H9 (cell line): Measurements from ENCODE around the gene CGA. TPM values are rescaled to one million over a fixed set of nuclear protein-coding genes. Genes with fewer than 3 reads are reported as not detected.

ENCODE experiments used
- DNase-seq: peaks from one replicate; pipeline ENCODE4 v3.0.0-alpha.2; 2017
- H2AFZ ChIP-seq: one replicate; pipeline ENCODE4 v1.6.1; 2013; ENCODE audit warnings: mild to moderate bottlenecking, low read length, control low read depth, moderate library complexity
- H2AK5ac ChIP-seq: 2 replicates; pipeline ENCODE4 v1.6.1; 2013; ENCODE audit warnings: low read length, control low read depth, mixed read lengths; ENCODE audit not compliant: insufficient read length
- H2BK120ac ChIP-seq: one replicate; pipeline ENCODE4 v1.6.1; 2013; ENCODE audit warnings: low read depth, mild to moderate bottlenecking, low read length, control low read depth, inconsistent platforms; ENCODE audit not compliant: poor library complexity, severe bottlenecking
- H2BK12ac ChIP-seq: 2 replicates; pipeline ENCODE4 v1.6.1; 2013; ENCODE audit warnings: low read length, control low read depth, mixed read lengths, low read depth; ENCODE audit not compliant: insufficient read length
- H2BK15ac ChIP-seq: 2 replicates; pipeline ENCODE4 v1.6.1; 2013; ENCODE audit warnings: low read depth, low read length, control low read depth
- H2BK20ac ChIP-seq: one replicate; pipeline ENCODE4 v1.6.1; 2013; ENCODE audit warnings: low read depth, mild to moderate bottlenecking, low read length, control low read depth, inconsistent platforms; ENCODE audit not compliant: poor library complexity, severe bottlenecking
- H2BK5ac ChIP-seq: 2 replicates; pipeline ENCODE4 v1.6.1; 2013; ENCODE audit warnings: low read length, control low read depth, mixed read lengths; ENCODE audit not compliant: insufficient read length
- H3K14ac ChIP-seq: 2 replicates; pipeline ENCODE4 v1.6.1; 2013; ENCODE audit warnings: low read length, control low read depth; ENCODE audit not compliant: insufficient read depth
- H3K18ac ChIP-seq: 2 replicates; pipeline ENCODE4 v1.6.1; 2013; ENCODE audit warnings: low read depth, mild to moderate bottlenecking, mixed read lengths, low read length, control low read depth; ENCODE audit not compliant: insufficient read length
- H3K23ac ChIP-seq: 2 replicates; pipeline ENCODE4 v1.6.1; 2013; ENCODE audit warnings: low read length, control low read depth, mixed read lengths, low read depth; ENCODE audit not compliant: insufficient read length
- H3K23me2 ChIP-seq: 2 replicates; pipeline ENCODE4 v1.6.1; 2013; ENCODE audit warnings: low read depth, mild to moderate bottlenecking, mixed read lengths, low read length, control low read depth; ENCODE audit not compliant: insufficient read length, poor library complexity, severe bottlenecking
- H3K27ac ChIP-seq: 2 replicates; pipeline ENCODE4 v1.5.1; 2013; ENCODE audit warnings: low read length, control low read depth, mixed read lengths, low read depth; ENCODE audit not compliant: insufficient read length
- H3K27me3 ChIP-seq: 2 replicates; pipeline ENCODE4 v1.6.1; 2013; ENCODE audit warnings: low read length, control low read depth, inconsistent platforms; ENCODE audit not compliant: insufficient read depth
- H3K4ac ChIP-seq: 2 replicates; pipeline ENCODE4 v1.6.1; 2013; ENCODE audit warnings: low read depth, mild to moderate bottlenecking, control low read depth, inconsistent platforms, low read length, moderate library complexity
- H3K4me1 ChIP-seq: 2 replicates; pipeline ENCODE4 v1.6.1; 2013; ENCODE audit warnings: low read length, control low read depth, inconsistent platforms; ENCODE audit not compliant: insufficient read depth
- H3K4me2 ChIP-seq: 2 replicates; pipeline ENCODE4 v1.6.1; 2013; ENCODE audit warnings: low read length, control low read depth, mixed read lengths; ENCODE audit not compliant: insufficient read length, insufficient read depth
- H3K56ac ChIP-seq: 2 replicates; pipeline ENCODE4 v1.6.1; 2013; ENCODE audit warnings: low read depth, mild to moderate bottlenecking, mixed read lengths, low read length, control low read depth; ENCODE audit not compliant: insufficient read length
- H3K79me1 ChIP-seq: 2 replicates; pipeline ENCODE4 v1.6.1; 2013; ENCODE audit warnings: low read depth, mild to moderate bottlenecking, moderate library complexity, low read length, control low read depth, inconsistent platforms; ENCODE audit not compliant: insufficient read depth, poor library complexity, severe bottlenecking
- H3K79me2 ChIP-seq: 2 replicates; pipeline ENCODE4 v1.6.1; 2013; ENCODE audit warnings: low read length, control low read depth, inconsistent platforms; ENCODE audit not compliant: insufficient read depth
- H3K9ac ChIP-seq: 2 replicates; pipeline ENCODE4 v1.6.1; 2013; ENCODE audit warnings: low read length, control low read depth, mixed read lengths; ENCODE audit not compliant: insufficient read length; ENCODE audit errors: extremely low read depth
- H3K9me3 ChIP-seq: one replicate; pipeline ENCODE4 v1.6.1; 2013; ENCODE audit warnings: low read depth, low read length, inconsistent platforms; ENCODE audit not compliant: control insufficient read depth
- H3T11ph ChIP-seq: one replicate; pipeline ENCODE4 v1.6.1; 2013; ENCODE audit warnings: mild to moderate bottlenecking, low read length, control low read depth, inconsistent platforms
- H4K20me1 ChIP-seq: one replicate; pipeline ENCODE4 v1.6.1; 2013; ENCODE audit not compliant: control insufficient read depth, insufficient read length, insufficient read depth
- H4K5ac ChIP-seq: 2 replicates; pipeline ENCODE4 v1.6.1; 2013; ENCODE audit warnings: low read depth, mild to moderate bottlenecking, mixed read lengths, low read length, control low read depth; ENCODE audit not compliant: insufficient read length
- H4K8ac ChIP-seq: replicated peaks from 2 replicates; pipeline ENCODE4 v1.6.1; 2013; ENCODE audit warnings: low read length, control low read depth, mixed read lengths, low read depth; ENCODE audit not compliant: insufficient read length
- H4K91ac ChIP-seq: 2 replicates; pipeline ENCODE4 v1.6.1; 2013; ENCODE audit warnings: low read depth, mild to moderate bottlenecking, moderate library complexity, mixed read lengths, low read length, control low read depth; ENCODE audit not compliant: insufficient read length
- H3K27ac Mint-ChIP-seq, 3 experiments: 2 replicates in 2 of 3; 3 replicates in 1 of 3; pipeline ENCODE4 v1.8.0; 2020 to 2021; ENCODE audit warnings: mixed read lengths in 3 of 3, mild to moderate bottlenecking in 1 of 3, moderate library complexity in 1 of 3
- H3K27me3 Mint-ChIP-seq: 2 replicates; pipeline ENCODE4 v1.8.0; 2021; ENCODE audit warnings: low read depth, mild to moderate bottlenecking, moderate library complexity, mixed read lengths
- H3K36me3 Mint-ChIP-seq, 3 experiments: 2 replicates in 2 of 3; 3 replicates in 1 of 3; pipeline ENCODE4 v1.8.0; 2020 to 2021; ENCODE audit warnings: low read depth in 3 of 3, mixed read lengths in 3 of 3; ENCODE audit not compliant: insufficient read depth in 1 of 3
- H3K4me1 Mint-ChIP-seq, 2 experiments: 2 replicates each; pipeline ENCODE4 v1.8.0; 2020; ENCODE audit warnings: mixed read lengths in 2 of 2
- H3K4me3 Mint-ChIP-seq, 2 experiments: 2 replicates in 1 of 2; 3 replicates in 1 of 2; pipeline ENCODE4 v1.8.0; 2020 to 2021; ENCODE audit warnings: mild to moderate bottlenecking in 2 of 2, mixed read lengths in 2 of 2, moderate library complexity in 1 of 2
- H3K9me3 Mint-ChIP-seq, 2 experiments: 2 replicates in 1 of 2; 3 replicates in 1 of 2; pipeline ENCODE4 v1.8.0; 2020; ENCODE audit warnings: mild to moderate bottlenecking in 2 of 2, mixed read lengths in 2 of 2, moderate library complexity in 1 of 2
- CTCF ChIP-seq: fragments of 200-600 bp; sonication (generic); conservative IDR thresholded peaks from 3 replicates; pipeline ENCODE4 v1.8.0; 2021; ENCODE audit warnings: antibody characterized with exemption, mild to moderate bottlenecking
- WGBS: extraction: QIAGEN DNeasy Blood & Tissue Kit; methylation state at CpG from one replicate; pipeline ENCODE4 v1.1.7; 2013; ENCODE audit warnings: missing lambda C conversion rate, low lambda C conversion rate, mixed read lengths; ENCODE audit not compliant: insufficient read length; ENCODE audit errors: extremely low coverage; 5-methylcytosine and 5-hydroxymethylcytosine counted together
- total RNA-seq: library from RNA; stranded (reverse); gene quantifications from 2 replicates; pipeline ENCODE4 v1.2.1, GENCODE V29; 2021

Gene CGA
- total RNA-seq, 1 experiment from 2014 or later: not detected

- H4K8ac ChIP-seq: no peak overlapping the region
- no peaks in the 10 kb centered on the region for H3K79me1 ChIP-seq
- Mint-ChIP-seq H3K9me3 (no peaks in the 10 kb centered on the region), H3K4me1 (no peaks in the 10 kb centered on the region), H3K36me3 (no peaks in the 10 kb centered on the region), H3K4me3 (no peak overlapping the region), H3K27me3 (no peaks in the 10 kb centered on the region), H3K27ac (no peak overlapping the region)
- no peak overlapping the region for H2AK5ac ChIP-seq
- TF ChIP-seq CTCF: no peak
- no peaks in the 10 kb centered on the region for H3K9me3 ChIP-seq
- H3K4ac ChIP-seq: no peak overlapping the region
- no peak overlapping the region for H3K27ac ChIP-seq
- no peaks in the 10 kb centered on the region for H3K79me2 ChIP-seq
- no peaks in the 10 kb centered on the region for H3K4me1 ChIP-seq
- H4K5ac ChIP-seq: no peak overlapping the region
- H3K27me3 ChIP-seq: no peaks in the 10 kb centered on the region
- no peak overlapping the region for H2BK5ac ChIP-seq
- no peak overlapping the region for H3K23ac ChIP-seq
- no peak overlapping the region for H3K4me2 ChIP-seq
- no peak overlapping the region for H3K9ac ChIP-seq
- no peak overlapping the region for H2BK12ac ChIP-seq
- no CpG with 5 or more reads among the region's 4 CpGs for WGBS
- H2BK120ac ChIP-seq: no peak overlapping the region
- no peak overlapping the region for H2BK20ac ChIP-seq
- H3K56ac ChIP-seq: no peak overlapping the region
- no peak overlapping the region for H3T11ph ChIP-seq
- H3K14ac ChIP-seq: no peak overlapping the region
- no peaks in the 10 kb centered on the region for H4K20me1 ChIP-seq
- no peak overlapping the region for H2AFZ ChIP-seq
- no peak overlapping the region for H2BK15ac ChIP-seq
- H4K91ac ChIP-seq: no peak overlapping the region
- H3K23me2 ChIP-seq: no peaks in the 10 kb centered on the region
- DNase-seq: no peak
- no peak overlapping the region for H3K18ac ChIP-seq
Measured at GRCh38 chr6:87088076-87088475, 6.8 kb downstream of the CGA start.
